GM21576 (cell line): ENCODE measurements around the gene CDK16.

Experiments
- ATAC-seq: cut with Tn5 transposase; IDR thresholded peaks from one replicate; pipeline ENCODE4 v1.9.1; 2021; ENCODE audit warnings: mild to moderate bottlenecking, moderate library complexity; ENCODE audit not compliant: unreplicated experiment

CDK16 gene

GRCh38 chrX:47185241-47185640 lies 33.2 kb upstream of the CDK16 start:
- ATAC-seq, result no peak

- ATAC-seq, result no peak
Measured at GRCh38 chrX:47186096-47186740, 32.3 kb upstream of the CDK16 start.

GRCh38 chrX:47187106-47187677 lies 31.3 kb upstream of the CDK16 start:
- no peak for ATAC-seq

GRCh38 chrX:47189906-47190305 lies 28.6 kb upstream of the CDK16 start:
- no peak for ATAC-seq

- peak; percentile 47 for ATAC-seq
Measured at GRCh38 chrX:47190445-47191269, 27.8 kb upstream of the CDK16 start.

- no peak for ATAC-seq
Measured at GRCh38 chrX:47191331-47191730, 27.1 kb upstream of the CDK16 start.

GRCh38 chrX:47191806-47192401 lies 26.6 kb upstream of the CDK16 start:
- ATAC-seq, result no peak

GRCh38 chrX:47193475-47194193 lies 24.8 kb upstream of the CDK16 start, which contains the start of gene UBA1:
Gene UBA1, plus strand, starts transcription at chrX:47193829. Its CDS starts 4,974 bp downstream, at chrX:47198803.
- ATAC-seq, result peak; percentile 68

GRCh38 chrX:47194194-47194787 lies 24.2 kb upstream of the CDK16 start:
- no peak for ATAC-seq

- ATAC-seq, result no peak
Measured at GRCh38 chrX:47196098-47196497, 22.4 kb upstream of the CDK16 start.

GRCh38 chrX:47197526-47197925 lies 21.0 kb upstream of the CDK16 start:
- no peak for ATAC-seq

- no peak for ATAC-seq
Measured at GRCh38 chrX:47198026-47198686, 20.3 kb upstream of the CDK16 start.

GRCh38 chrX:47198687-47199080 lies 19.8 kb upstream of the CDK16 start:
- no peak for ATAC-seq

- no peak for ATAC-seq
Measured at GRCh38 chrX:47199286-47199685, 19.2 kb upstream of the CDK16 start.

GRCh38 chrX:47200385-47201150 lies 17.9 kb upstream of the CDK16 start:
- no peak for ATAC-seq

- ATAC-seq, result no peak
Measured at GRCh38 chrX:47201345-47201944, 17.0 kb upstream of the CDK16 start.

GRCh38 chrX:47202316-47202715 lies 16.2 kb upstream of the CDK16 start:
- ATAC-seq, result no peak

GRCh38 chrX:47202877-47203276 lies 15.6 kb upstream of the CDK16 start:
- no peak for ATAC-seq

- no peak for ATAC-seq
Measured at GRCh38 chrX:47204970-47205369, 13.5 kb upstream of the CDK16 start.
